Endothelial cell of umbilical vein (primary cell): Measurements from ENCODE around the gene CCDC180. TPM values are rescaled to one million over a fixed set of nuclear protein-coding genes. Genes with fewer than 3 reads are reported as not detected.

Experiments used
- BruUV-seq: library from RNA; stranded (reverse); fragments of 400-500 nt; replicated peaks from 2 replicates; lab custom pipeline; 2021; lab: Mats Ljungman, UMichigan
- CTCF ChIA-PET: fragments of 300-600, 350-600 bp; sonication (Branson Sonifier 250); formaldehyde crosslinking; loops from one replicate; lab custom pipeline; 2021; ENCODE audit warnings: antibody characterized with exemption, inconsistent platforms; lab: Charles Lee
- POLR2A ChIA-PET: fragments of 300-600, 350-600 bp; sonication (Branson Sonifier 250); formaldehyde crosslinking; loops from one replicate; lab custom pipeline; 2021; ENCODE audit warnings: antibody characterized with exemption, inconsistent platforms; lab: Charles Lee
- DNase-seq: peaks from one replicate; pipeline ENCODE4 v3.0.0-alpha.2; 2011; ENCODE audit warnings: low read depth, low spot score
- FAIRE-seq: peaks from 2 replicates; lab custom pipeline; 2011; peaks lifted over from hg19 to GRCh38; lab: Jason Lieb, UNC
- H2AFZ ChIP-seq: 2 replicates; pipeline ENCODE4 v1.6.0; 2012; ENCODE audit warnings: low read depth, low read length, control low read depth, inconsistent platforms
- H3K27ac ChIP-seq: 2 replicates; pipeline ENCODE4 v1.5.1; 2011; ENCODE audit warnings: low read depth, mild to moderate bottlenecking, control low read depth, low read length, moderate library complexity; ENCODE audit not compliant: insufficient read depth
- H3K27me3 ChIP-seq, 2 experiments: 2 replicates each; pipeline versions ENCODE4 v1.6.0 to v1.6.1; 2011; ENCODE audit warnings: low read length in 2 of 2, mixed read lengths in 1 of 2; ENCODE audit not compliant: control insufficient read depth in 2 of 2, insufficient read depth in 2 of 2
- H3K36me3 ChIP-seq, 2 experiments: 2 replicates in 1 of 2; 3 replicates in 1 of 2; pipeline ENCODE4 v1.5.1; 2011; ENCODE audit warnings: low read length in 2 of 2, mild to moderate bottlenecking in 1 of 2, moderate library complexity in 1 of 2; ENCODE audit not compliant: control insufficient read depth in 2 of 2, insufficient read depth in 2 of 2; ENCODE audit errors: extremely low read depth in 1 of 2
- H3K4me1 ChIP-seq: 3 replicates; pipeline ENCODE4 v1.5.1; 2011; ENCODE audit warnings: mild to moderate bottlenecking, low read length; ENCODE audit not compliant: control insufficient read depth, insufficient read depth; ENCODE audit errors: extremely low read depth
- H3K4me2 ChIP-seq: 2 replicates; pipeline ENCODE4 v1.6.1; 2011; ENCODE audit warnings: low read length, control low read depth, mixed read lengths; ENCODE audit not compliant: insufficient read depth
- H3K4me3 ChIP-seq, 3 experiments: fragments of 200-600 bp in 1 of 3; sonication (generic), shearing (Covaris generic) in 1 of 3; replicated peaks in 1 of 3; 2 replicates each; pipeline ENCODE4 v1.5.1; 2011 to 2016; ENCODE audit warnings: control low read depth in 3 of 3, low read length in 3 of 3, mild to moderate bottlenecking in 2 of 3, inconsistent platforms in 1 of 3, low read depth in 1 of 3, moderate library complexity in 1 of 3; ENCODE audit not compliant: insufficient read depth in 1 of 3
- H3K79me2 ChIP-seq: 2 replicates; pipeline ENCODE4 v1.6.0; 2012; ENCODE audit warnings: low read length, inconsistent platforms; ENCODE audit not compliant: control insufficient read depth, insufficient read depth
- H3K9ac ChIP-seq: replicated peaks from 2 replicates; pipeline ENCODE3; 2011; ENCODE audit warnings: low read length, control low read depth; ENCODE audit not compliant: insufficient read depth; ENCODE audit errors: extremely low read depth
- H3K9me1 ChIP-seq: replicated peaks from 3 replicates; pipeline ENCODE4 v1.6.0; 2011; ENCODE audit warnings: mild to moderate bottlenecking, low read length; ENCODE audit not compliant: control insufficient read depth, insufficient read depth; ENCODE audit errors: extremely low read depth
- H3K9me3 ChIP-seq: replicated peaks from 2 replicates; pipeline ENCODE4 v1.5.1; 2012; ENCODE audit warnings: low read length, inconsistent platforms; ENCODE audit not compliant: control insufficient read depth, insufficient read depth
- H4K20me1 ChIP-seq: replicated peaks from 2 replicates; pipeline ENCODE3; 2011; ENCODE audit warnings: mild to moderate bottlenecking, low read length; ENCODE audit not compliant: control insufficient read depth, insufficient read depth; ENCODE audit errors: extremely low read depth
- CTCF ChIP-seq, 2 donors: IDR thresholded peaks; 1 replicate in 1 of 2; 2 replicates in 1 of 2; pipeline ENCODE4 v1.5.1; 2011; ENCODE audit warnings: low read length in 2 of 2, mild to moderate bottlenecking in 2 of 2, moderate library complexity in 2 of 2, control low read depth in 1 of 2, inconsistent platforms in 1 of 2, low read depth in 1 of 2; ENCODE audit not compliant: insufficient read depth in 1 of 2; ENCODE audit errors: extremely low read depth in 1 of 2
- EZH2 ChIP-seq: IDR thresholded peaks from 2 replicates; pipeline ENCODE4 v1.6.1; 2012; ENCODE audit warnings: borderline replicate concordance, low read depth, mild to moderate bottlenecking, moderate library complexity, low read length, inconsistent platforms; ENCODE audit not compliant: severe bottlenecking
- FOS ChIP-seq: IDR thresholded peaks from 2 replicates; pipeline ENCODE4 v1.6.1; 2011; ENCODE audit warnings: mild to moderate bottlenecking, low read length, moderate library complexity, borderline replicate concordance; ENCODE audit not compliant: insufficient read depth
- GATA2 ChIP-seq: IDR thresholded peaks from 2 replicates; pipeline ENCODE4 v1.7.0; 2011; ENCODE audit warnings: low read depth, mild to moderate bottlenecking, moderate library complexity, mixed read lengths, low read length; ENCODE audit not compliant: insufficient read length, insufficient read depth
- JUN ChIP-seq: IDR thresholded peaks from 2 replicates; pipeline ENCODE4 v1.6.1; 2011; ENCODE audit warnings: borderline replicate concordance, low read depth; ENCODE audit not compliant: insufficient read length, insufficient read depth
- MAX ChIP-seq: IDR thresholded peaks from 2 replicates; pipeline ENCODE4 v1.6.1; 2011; ENCODE audit not compliant: insufficient read depth, insufficient read length
- MYC ChIP-seq: IDR thresholded peaks from one replicate; pipeline ENCODE4 v1.6.1; 2011; ENCODE audit warnings: mild to moderate bottlenecking, low read depth, low read length
- POLR2A ChIP-seq: IDR thresholded peaks from 2 replicates; pipeline ENCODE4 v1.6.1; 2012; ENCODE audit warnings: low read depth, mild to moderate bottlenecking, control low read depth, low read length
- POLR2AphosphoS5 ChIP-seq: IDR thresholded peaks from 2 replicates; pipeline ENCODE4 v1.6.1; 2012; ENCODE audit warnings: low read depth, mild to moderate bottlenecking, control low read depth, low read length, moderate library complexity; ENCODE audit not compliant: insufficient read depth
- dilution Hi-C: fragments of 300-500 bp; cut with MboI; formaldehyde crosslinking; loops from one replicate; pipeline ENCODE4 v1.15.0; 2019; ENCODE audit warnings: low sequenced_read_pairs; ENCODE audit not compliant: extremely low pct_ligation_motif_present
- intact Hi-C: fragments of 100-400 bp; cut with micrococcal nuclease; formaldehyde crosslinking; loops from one replicate; pipeline ENCODE4 v1.10.0; 2022
- polyA plus RNA-seq, 4 experiments: library from polyadenylated mRNA; depleted of rRNA in 3 of 4; stranded (reverse) in 3 of 4; unstranded in 1 of 4; fragments of >200 nt; gene quantifications; 2 replicates each; pipeline versions ENCODE4 v1.2.1 to v1.2.3, GENCODE V29; 2011 to 2012; ENCODE audit warnings: missing spikeins in 1 of 4
- total RNA-seq: library from RNA; stranded (reverse); gene quantifications from 2 replicates; pipeline ENCODE4 v1.2.3, GENCODE V29; 2021

The CCDC180 gene
- total and polyA plus RNA-seq, 2 donors (not counting 3 experiments of a cell fraction or from before 2014, with no cell fraction given), result 0.30 to 2.5 TPM

GRCh38 chr9:97300586-97300985 lies 6.9 kb upstream of the CCDC180 start:
- no peak overlapping the region for H3K27ac ChIP-seq
- no peak for TF ChIP-seq GATA2
- no peak for TF ChIP-seq JUN
- TF ChIP-seq MAX, result no peak
- FAIRE-seq (no peak), DNase-seq (no peak)
- no peaks in the 10 kb centered on the region for H3K36me3 ChIP-seq
- no peaks in the 10 kb centered on the region for H4K20me1 ChIP-seq
- H3K27me3 ChIP-seq, result no peaks in the 10 kb centered on the region
- no TSS peak for BruUV-seq
- H3K4me1 ChIP-seq, result no peaks in the 10 kb centered on the region
- H3K79me2 ChIP-seq, result no peaks in the 10 kb centered on the region
- no peaks in the 10 kb centered on the region for H3K9me1 ChIP-seq
- dilution Hi-C loops, result no loop called here
- ChIA-PET CTCF (no interaction called here), POLR2A (no interaction called here)
- no peak overlapping the region for H3K9ac ChIP-seq
- no peaks in the 10 kb centered on the region for H3K9me3 ChIP-seq
- no peak overlapping the region for H2AFZ ChIP-seq
- intact Hi-C loops, result no loop called here
- no peak overlapping the region for H3K4me3 ChIP-seq
- H3K4me2 ChIP-seq, result no peak overlapping the region

- Histone ChIP-seq H3K4me3 (no peak overlapping the region), H3K9me3 (no peaks in the 10 kb centered on the region), H3K79me2 (no peaks in the 10 kb centered on the region), H3K27ac (no peak overlapping the region), H3K4me1 (no peaks in the 10 kb centered on the region), H3K27me3 (peaks cover 4 to 11% of the 10 kb centered on the region in 2 experiments), H4K20me1 (no peaks in the 10 kb centered on the region), H3K9me1 (no peaks in the 10 kb centered on the region), H3K36me3 (no peaks in the 10 kb centered on the region), H2AFZ (no peak overlapping the region), H3K4me2 (no peak overlapping the region), H3K9ac (no peak overlapping the region)
- ChIA-PET POLR2A (no interaction called here), CTCF (interaction anchor here (1.2 kb wide), 1 partner anchor 23 kb away, joined by 3 read pairs; no protein-coding TSS in a partner anchor)
- dilution Hi-C loops, result no loop called here
- FAIRE-seq, result no peak
- no TSS peak for BruUV-seq
- intact Hi-C loops, result no loop called here
- TF ChIP-seq CTCF (IDR thresholded peaks at IDR 0.05; ENCODE audit: extremely low read depth in 1 of 2, insufficient read depth in 1 of 2, low read depth in 1 of 2, low read length in 2 of 2), result no peak
- no peak for TF ChIP-seq POLR2AphosphoS5
- TF ChIP-seq MYC, result no peak
- TF ChIP-seq EZH2, result no peak
- TF ChIP-seq FOS, result no peak
- no peak for TF ChIP-seq POLR2A
- no peak for TF ChIP-seq JUN
- no peak for TF ChIP-seq GATA2
- no peak for TF ChIP-seq MAX
- no peak for DNase-seq
These were observed 5.5 kb upstream of the CCDC180 start for GRCh38 chr9:97301974-97302373.
